ENCODE results near the gene SUSD3. TPM values are rescaled to one million over a fixed set of nuclear protein-coding genes. Genes with fewer than 3 reads are reported as not detected.

Gene SUSD3
- total RNA-seq, 1 experiment from 2014 or later = 11.9 TPM

- TF ChIP-seq ZNF532 (CRISPR knock-in tag; IDR thresholded peaks at IDR 0.05; ENCODE audit: borderline replicate concordance) = no peak
- TF ChIP-seq IRF1 (CRISPR knock-in tag; IDR thresholded peaks at IDR 0.05) = no peak
Measured at GRCh38 chr9:93043122-93043521, 15.4 kb upstream of the SUSD3 start (continued).

GRCh38 chr9:93045521-93045920, 13.0 kb upstream of the SUSD3 start:
- ChIA-PET CTCF (no interaction called here), POLR2A (interaction anchor here (0.7 kb wide), 1 partner anchor 647 kb away, joined by 3 read pairs; no protein-coding TSS in a partner anchor)
- Mint-ChIP-seq H3K9me3 (peaks cover 22% of the 10 kb centered on the region), H3K27ac (no peak overlapping the region), H3K27me3 (ENCODE audit: low read depth) (no peaks in the 10 kb centered on the region; the same call in 1 of the 2 replicates), H3K36me3 (peaks cover 5% of the 10 kb centered on the region; the same call in 1 of the 2 replicates), H3K4me3 (no peak overlapping the region), H3K4me1 (no peaks in the 10 kb centered on the region; the same call in 1 of the 2 replicates)
- DNase-seq (ENCODE audit: low spot score) (no peak), ATAC-seq (no peak)
- no peak for TF ChIP-seq IRF1 (CRISPR knock-in tag; IDR thresholded peaks at IDR 0.05)
- no peak for TF ChIP-seq USF1 (CRISPR knock-in tag; IDR thresholded peaks at IDR 0.05)
- no peak for TF ChIP-seq ATF1 (CRISPR knock-in tag; IDR thresholded peaks at IDR 0.05)
- no peak for TF ChIP-seq MAX (CRISPR knock-in tag; IDR thresholded peaks at IDR 0.05)
- no peak for TF ChIP-seq AR (CRISPR knock-in tag; IDR thresholded peaks at IDR 0.05)
- no peak for TF ChIP-seq IRF2 (CRISPR knock-in tag; IDR thresholded peaks at IDR 0.05; ENCODE audit: borderline replicate concordance, low read depth)
- no peak for TF ChIP-seq ZNF138 (CRISPR knock-in tag; conservative IDR thresholded peaks at IDR 0.05)
- no peak for TF ChIP-seq CTCF (IDR thresholded peaks at IDR 0.05)
- TF ChIP-seq TEAD1 (CRISPR knock-in tag; IDR thresholded peaks at IDR 0.05) = no peak
- TF ChIP-seq RELA (CRISPR knock-in tag; IDR thresholded peaks at IDR 0.05; ENCODE audit: borderline replicate concordance) = no peak
- no peak for TF ChIP-seq MYBL2 (CRISPR knock-in tag; IDR thresholded peaks at IDR 0.05)
- no peak for TF ChIP-seq GABPB1 (CRISPR knock-in tag; IDR thresholded peaks at IDR 0.05)
- no peak for TF ChIP-seq SMAD3 (CRISPR knock-in tag; IDR thresholded peaks at IDR 0.05; ENCODE audit: borderline replicate concordance)
- no peak for TF ChIP-seq ESRRA (CRISPR knock-in tag; IDR thresholded peaks at IDR 0.05; ENCODE audit: borderline replicate concordance)
- TF ChIP-seq PREB (CRISPR knock-in tag; IDR thresholded peaks at IDR 0.05; ENCODE audit: borderline replicate concordance) = no peak
- no peak for TF ChIP-seq CREM (CRISPR knock-in tag; IDR thresholded peaks at IDR 0.05)
- no peak for TF ChIP-seq STAT6 (CRISPR knock-in tag; conservative IDR thresholded peaks at IDR 0.05; ENCODE audit: low read depth)
- TF ChIP-seq JUN (CRISPR knock-in tag; IDR thresholded peaks at IDR 0.05) = no peak
